Measurements from ENCODE around the gene ERBB4.
"Not testable (repeated sequence)": the region's sequence is repeated elsewhere in the genome, so short reads cannot be mapped to it uniquely, and the experiment has no call there.

- not testable (repeated sequence) for TF ChIP-seq CSRNP3 (CRISPR knock-in tag; IDR thresholded peaks at IDR 0.05); RARB (CRISPR knock-in tag; IDR thresholded peaks at IDR 0.05); ESRRG (CRISPR knock-in tag; IDR thresholded peaks at IDR 0.05); BACH2 (CRISPR knock-in tag; IDR thresholded peaks at IDR 0.05; ENCODE audit: borderline replicate concordance); POU6F1 (CRISPR knock-in tag; IDR thresholded peaks at IDR 0.05; ENCODE audit: borderline replicate concordance, low read depth); ARNTL (CRISPR knock-in tag; IDR thresholded peaks at IDR 0.05; ENCODE audit: borderline replicate concordance, low read depth); PATZ1 (CRISPR knock-in tag; IDR thresholded peaks at IDR 0.05; ENCODE audit: borderline replicate concordance); OSR1 (CRISPR knock-in tag; IDR thresholded peaks at IDR 0.05); TCF4 (CRISPR knock-in tag; IDR thresholded peaks at IDR 0.05; ENCODE audit: borderline replicate concordance); CREB5 (CRISPR knock-in tag; IDR thresholded peaks at IDR 0.05; ENCODE audit: low read depth); ISL1 (CRISPR knock-in tag; IDR thresholded peaks at IDR 0.05); TOX (CRISPR knock-in tag; IDR thresholded peaks at IDR 0.05; ENCODE audit: borderline replicate concordance); ZNF565 (CRISPR knock-in tag; conservative IDR thresholded peaks at IDR 0.05; ENCODE audit: low read depth); ZC3H10 (CRISPR knock-in tag; IDR thresholded peaks at IDR 0.05)
Measured at GRCh38 chr2:211592006-211592405, 946.6 kb downstream of the ERBB4 start.

Data from SK-N-SH treated with all-trans-retinoic acid at 6 μM for 48 hours (cell line).